Kidney (tissue), 14 donors: ENCODE measurements around the gene PRUNE2. TPM values are rescaled to one million over a fixed set of nuclear protein-coding genes. Genes with fewer than 3 reads are reported as not detected.

Experiments used
- DNase-seq, 5 donors: peaks; one replicate each; pipeline ENCODE4 v3.0.0-alpha.2; 2013 to 2020
- FAIRE-seq: peaks from 2 replicates; lab custom pipeline; 2012; peaks lifted over from hg19 to GRCh38; lab: Jason Lieb, UNC
- H3K27ac ChIP-seq, 2 donors: one replicate each; pipeline ENCODE4 v1.7.0; 2013; ENCODE audit warnings: low read depth in 2 of 2, low read length in 2 of 2, inconsistent platforms in 1 of 2
- H3K27me3 ChIP-seq: one replicate; pipeline ENCODE4 v1.7.1; 2013; ENCODE audit warnings: low read length, inconsistent platforms; ENCODE audit not compliant: control insufficient read depth, insufficient read depth
- H3K36me3 ChIP-seq, 3 donors: one replicate each; pipeline versions ENCODE4 v1.7.0 to v1.7.1; 2013; ENCODE audit warnings: low read length in 3 of 3, control low read depth in 1 of 3, inconsistent platforms in 1 of 3; ENCODE audit not compliant: insufficient read depth in 3 of 3, control insufficient read depth in 2 of 3
- H3K4me1 ChIP-seq, 3 donors: one replicate each; pipeline versions ENCODE4 v1.7.0 to v1.7.1; 2013; ENCODE audit warnings: low read length in 3 of 3, inconsistent platforms in 1 of 3, low read depth in 1 of 3; ENCODE audit not compliant: control insufficient read depth in 2 of 3, insufficient read depth in 2 of 3
- H3K4me3 ChIP-seq, 3 donors: one replicate each; pipeline versions ENCODE4 v1.7.0 to v1.8.1; 2013; ENCODE audit warnings: low read length in 3 of 3, control low read depth in 1 of 3, inconsistent platforms in 1 of 3
- H3K9ac ChIP-seq, 3 donors: one replicate each; pipeline versions ENCODE4 v1.7.0 to v1.7.1; 2013; ENCODE audit warnings: low read length in 3 of 3, control low read depth in 1 of 3, inconsistent platforms in 1 of 3
- H3K9me3 ChIP-seq, 3 donors: one replicate each; pipeline versions ENCODE4 v1.7.0 to v1.7.1; 2013; ENCODE audit warnings: low read length in 3 of 3, control low read depth in 1 of 3, inconsistent platforms in 1 of 3; ENCODE audit not compliant: control insufficient read depth in 2 of 3, insufficient read depth in 1 of 3
- intact Hi-C: fragments of 100-400 bp; cut with DNase I; formaldehyde crosslinking; loops from one replicate; pipeline ENCODE4 v1.11.1; 2022
- polyA plus RNA-seq: library from polyadenylated mRNA; stranded (reverse); fragments of 350-450 nt; fragmentation: Illumina TruSeq; extraction: RNeasy Lipid Tissue Mini Kit (QIAGEN cat#74804); gene quantifications from one replicate; pipeline ENCODE4 v1.2.3, GENCODE V29; 2014; ENCODE audit warnings: low read depth, low replicate concordance; ENCODE audit not compliant: insufficient read depth
- total RNA-seq: library from RNA; stranded (reverse); fragmentation: NEBNext Ultra II Directional; extraction: Animal tissue kit (Norgen Biotek cat#: 25700); gene quantifications from one replicate; pipeline ENCODE4 v1.2.1, GENCODE V29; 2021
- TF ChIP-seq, protein P1 (sequence below): IDR thresholded peaks from 3 replicates; pipeline ENCODE4 v1.5.1; 2012; ENCODE audit warnings: mild to moderate bottlenecking, moderate library complexity, borderline replicate concordance; ENCODE audit not compliant: insufficient read depth; ENCODE audit errors: extremely low read depth
- donor health status: control.
- donor health status: control.
- donor health status: control.
- donor health status: control.
- donor health status: control.
- donor health status: DM: yes; HTN: yes; CAD: no.
- donor health status: Normal renal cell carcinoma (clear cell type).

The PRUNE2 gene
- total and polyA plus RNA-seq, 2 donors from 2014 or later = 12.6 to 65.1 TPM

GRCh38 chr9:76878933-76879332 lies 27.0 kb downstream of the PRUNE2 start:
- DNase-seq = no peak

GRCh38 chr9:76877961-76878360 lies 28.0 kb downstream of the PRUNE2 start:
- Histone ChIP-seq H3K4me1 (no peaks in the 10 kb centered on the region), H3K27me3 (no peaks in the 10 kb centered on the region), H3K36me3 (no peaks in the 10 kb centered on the region), H3K9ac (no peak overlapping the region), H3K4me3 (no peak overlapping the region), H3K9me3 (no peaks in the 10 kb centered on the region), H3K27ac (no peak overlapping the region)
- FAIRE-seq (no peak), DNase-seq (no peak)
- TF ChIP-seq, protein P1, sequence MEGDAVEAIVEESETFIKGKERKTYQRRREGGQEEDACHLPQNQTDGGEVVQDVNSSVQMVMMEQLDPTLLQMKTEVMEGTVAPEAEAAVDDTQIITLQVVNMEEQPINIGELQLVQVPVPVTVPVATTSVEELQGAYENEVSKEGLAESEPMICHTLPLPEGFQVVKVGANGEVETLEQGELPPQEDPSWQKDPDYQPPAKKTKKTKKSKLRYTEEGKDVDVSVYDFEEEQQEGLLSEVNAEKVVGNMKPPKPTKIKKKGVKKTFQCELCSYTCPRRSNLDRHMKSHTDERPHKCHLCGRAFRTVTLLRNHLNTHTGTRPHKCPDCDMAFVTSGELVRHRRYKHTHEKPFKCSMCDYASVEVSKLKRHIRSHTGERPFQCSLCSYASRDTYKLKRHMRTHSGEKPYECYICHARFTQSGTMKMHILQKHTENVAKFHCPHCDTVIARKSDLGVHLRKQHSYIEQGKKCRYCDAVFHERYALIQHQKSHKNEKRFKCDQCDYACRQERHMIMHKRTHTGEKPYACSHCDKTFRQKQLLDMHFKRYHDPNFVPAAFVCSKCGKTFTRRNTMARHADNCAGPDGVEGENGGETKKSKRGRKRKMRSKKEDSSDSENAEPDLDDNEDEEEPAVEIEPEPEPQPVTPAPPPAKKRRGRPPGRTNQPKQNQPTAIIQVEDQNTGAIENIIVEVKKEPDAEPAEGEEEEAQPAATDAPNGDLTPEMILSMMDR = no peak
- intact Hi-C loops = no loop called here

More at GRCh38 chr9:76878933-76879332, 27.0 kb downstream of the PRUNE2 start:
- intact Hi-C loops = no loop called here
- no peak for FAIRE-seq
- TF ChIP-seq, protein P1 = no peak
- Histone ChIP-seq H3K36me3 (no peaks in the 10 kb centered on the region), H3K9ac (no peak overlapping the region), H3K4me1 (no peaks in the 10 kb centered on the region), H3K27ac (no peak overlapping the region), H3K27me3 (no peaks in the 10 kb centered on the region), H3K4me3 (no peak overlapping the region), H3K9me3 (no peaks in the 10 kb centered on the region)

- H3K9ac ChIP-seq = no peak overlapping the region
- H3K4me3 ChIP-seq = no peak overlapping the region
- no peaks in the 10 kb centered on the region for H3K4me1 ChIP-seq
- intact Hi-C loops = no loop called here
- DNase-seq (no peak), FAIRE-seq (no peak)
- H3K27ac ChIP-seq = no peak overlapping the region
- no peaks in the 10 kb centered on the region for H3K27me3 ChIP-seq
- H3K36me3 ChIP-seq = no peaks in the 10 kb centered on the region
- H3K9me3 ChIP-seq = no peaks in the 10 kb centered on the region
- TF ChIP-seq, protein P1 = no peak
These were observed 29.8 kb downstream of the PRUNE2 start for GRCh38 chr9:76876098-76876497.

DNA sequence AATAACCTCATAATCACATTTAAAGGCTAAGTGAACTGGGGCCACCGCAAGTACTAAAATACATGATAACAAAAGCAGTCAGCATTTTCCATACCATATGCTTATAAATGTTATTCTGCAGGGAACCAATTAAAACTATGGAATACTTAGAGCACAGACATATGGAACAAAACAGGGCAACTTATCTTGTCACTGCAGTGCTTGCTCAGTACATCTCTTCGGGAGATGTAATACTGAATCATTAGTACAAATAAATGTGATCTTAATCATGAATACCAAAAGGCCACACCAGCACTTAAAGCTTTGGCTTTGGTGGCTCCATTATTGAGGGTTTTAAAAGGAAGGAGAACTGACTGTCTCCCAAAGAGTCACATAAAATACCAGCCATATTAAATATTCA lies 32.1 kb downstream of the PRUNE2 start:
- peaks cover 2% of the 10 kb centered on the region for H3K27me3 ChIP-seq
- H3K4me1 ChIP-seq = no peaks in the 10 kb centered on the region
- H3K4me3 ChIP-seq = no peak overlapping the region
- H3K9ac ChIP-seq = no peak overlapping the region
- intact Hi-C loops = no loop called here
- no peak overlapping the region for H3K27ac ChIP-seq
- no peak for DNase-seq
- no peaks in the 10 kb centered on the region for H3K36me3 ChIP-seq
- FAIRE-seq = no peak
- no peaks in the 10 kb centered on the region for H3K9me3 ChIP-seq
- TF ChIP-seq, protein P1 = no peak
